ENCODE results near the gene SLC4A4.

DNA sequence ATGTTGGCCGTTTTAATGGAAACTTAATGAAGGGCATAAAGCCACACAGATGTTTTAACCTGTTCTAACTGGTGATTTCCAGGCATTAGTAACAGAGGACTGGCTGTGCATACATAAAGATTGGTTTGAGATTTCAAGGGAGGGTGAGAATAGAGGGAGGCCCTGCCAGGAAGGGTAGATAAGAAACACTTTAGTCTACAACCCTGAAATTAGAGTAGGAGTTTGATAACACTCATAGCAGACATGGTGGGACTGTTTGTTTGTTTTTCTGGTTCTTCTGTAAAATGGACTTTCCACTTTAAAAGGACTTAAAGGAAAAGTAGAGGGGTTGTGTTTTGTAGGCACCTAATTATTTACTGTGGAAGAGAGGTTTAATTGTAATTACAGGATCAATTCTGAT lies 16.2 kb downstream of the SLC4A4 start:
- no peak for TF ChIP-seq ZFX (IDR thresholded peaks at IDR 0.05; ENCODE audit: borderline replicate concordance)
- no peak for TF ChIP-seq CTCF (IDR thresholded peaks at IDR 0.05)

Data from 22Rv1 (cell line).